ENCODE results near the gene FOXE1. TPM values are rescaled to one million over a fixed set of nuclear protein-coding genes. Genes with fewer than 3 reads are reported as not detected.

The FOXE1 gene
- total RNA-seq, 1 experiment from 2014 or later: not detected

- Histone ChIP-seq H3K56ac (ENCODE audit: insufficient read length, low read depth, low read length) (no peak overlapping the region), H2AK5ac (ENCODE audit: insufficient read length, low read length) (no peak overlapping the region), H2BK5ac (ENCODE audit: insufficient read length, low read length) (no peak overlapping the region), H3K14ac (ENCODE audit: insufficient read depth, low read length) (no peak overlapping the region), H3K23ac (ENCODE audit: insufficient read length, low read depth, low read length) (no peak overlapping the region), H3K27me3 (ENCODE audit: insufficient read depth, low read length) (peaks cover 51% of the 10 kb centered on the region), H3K4ac (ENCODE audit: low read depth, low read length) (no peak overlapping the region), H3T11ph (ENCODE audit: low read length) (no peak overlapping the region), H3K79me1 (ENCODE audit: insufficient read depth, low read depth, low read length, poor library complexity, severe bottlenecking) (no peaks in the 10 kb centered on the region), H4K5ac (ENCODE audit: insufficient read length, low read depth, low read length) (no peak overlapping the region), H3K4me2 (ENCODE audit: insufficient read depth, insufficient read length, low read length) (no peak overlapping the region), H3K27ac (ENCODE audit: insufficient read length, low read depth, low read length) (no peak overlapping the region), H3K9me3 (ENCODE audit: control insufficient read depth, low read depth, low read length) (no peaks in the 10 kb centered on the region), H4K20me1 (ENCODE audit: control insufficient read depth, insufficient read depth, insufficient read length) (no peaks in the 10 kb centered on the region), H2BK120ac (ENCODE audit: low read depth, low read length, poor library complexity, severe bottlenecking) (no peak overlapping the region), H4K8ac (replicated peaks; ENCODE audit: insufficient read length, low read depth, low read length) (no peak overlapping the region), H2BK12ac (ENCODE audit: insufficient read length, low read depth, low read length) (no peak overlapping the region), H3K23me2 (ENCODE audit: insufficient read length, low read depth, low read length, poor library complexity, severe bottlenecking) (peaks cover 12% of the 10 kb centered on the region), H3K18ac (ENCODE audit: insufficient read length, low read depth, low read length) (no peak overlapping the region), H3K9ac (ENCODE audit: extremely low read depth, insufficient read length, low read length) (no peak overlapping the region), H2AFZ (ENCODE audit: low read length) (no peak overlapping the region), H3K79me2 (ENCODE audit: insufficient read depth, low read length) (no peaks in the 10 kb centered on the region), H2BK20ac (ENCODE audit: low read depth, low read length, poor library complexity, severe bottlenecking) (no peak overlapping the region), H4K91ac (ENCODE audit: insufficient read length, low read depth, low read length) (no peak overlapping the region), H2BK15ac (ENCODE audit: low read depth, low read length) (no peak overlapping the region), H3K4me1 (ENCODE audit: insufficient read depth, low read length) (peaks cover 4% of the 10 kb centered on the region; the same call in 1 of the 2 replicates)
- no peak for TF ChIP-seq CTCF (conservative IDR thresholded peaks at IDR 0.05)
- Mint-ChIP-seq H3K4me3 (no peak overlapping the region), H3K27me3 (ENCODE audit: low read depth) (peaks cover 88% of the 10 kb centered on the region), H3K4me1 (peaks cover 8 to 24% of the 10 kb centered on the region in 2 experiments), H3K36me3 (ENCODE audit: insufficient read depth in 1 of 3, low read depth in 3 of 3) (no peaks in the 10 kb centered on the region; a peak in 1 of 7 replicates), H3K27ac (no peak overlapping the region), H3K9me3 (no peaks in the 10 kb centered on the region; a peak in 2 of 5 replicates)
- no CpG with 5 or more reads among the region's 2 CpGs for WGBS (ENCODE audit: extremely low coverage, insufficient read length, low lambda C conversion rate)
- no peak for DNase-seq
Observed at GRCh38 chr9:97845763-97846162, 7.3 kb upstream of the FOXE1 start.
